ENCODE data around the gene C1orf116.

DNA sequence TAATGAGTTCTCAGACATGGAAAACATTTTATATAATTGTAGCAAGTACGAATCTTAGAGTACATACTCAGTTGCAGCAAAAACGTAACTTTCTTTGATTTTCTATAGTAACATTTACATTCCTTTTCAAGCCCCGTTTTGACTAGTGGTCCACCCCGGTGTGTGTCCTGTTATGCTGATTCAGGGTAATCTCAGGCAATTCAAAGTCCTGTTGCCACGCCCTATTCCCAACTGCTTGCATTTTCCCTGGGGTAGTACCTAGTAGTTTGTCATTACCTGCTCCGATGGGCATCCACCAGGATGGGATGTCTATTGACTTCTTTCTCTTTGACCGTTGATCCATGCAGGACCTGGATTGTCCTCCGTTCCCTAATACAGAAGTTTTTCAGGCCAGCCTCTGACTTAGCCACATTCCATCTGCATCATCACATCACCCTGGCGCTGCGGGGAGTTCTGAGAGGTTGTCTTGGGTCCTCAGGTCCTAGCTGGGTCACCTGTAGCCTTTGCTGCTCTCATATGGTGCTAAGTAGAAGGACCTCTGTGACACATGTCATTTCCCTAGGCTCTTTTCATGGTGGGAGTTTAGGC, 47.3 kb downstream of the C1orf116 start:
- TF ChIP-seq, protein P1, sequence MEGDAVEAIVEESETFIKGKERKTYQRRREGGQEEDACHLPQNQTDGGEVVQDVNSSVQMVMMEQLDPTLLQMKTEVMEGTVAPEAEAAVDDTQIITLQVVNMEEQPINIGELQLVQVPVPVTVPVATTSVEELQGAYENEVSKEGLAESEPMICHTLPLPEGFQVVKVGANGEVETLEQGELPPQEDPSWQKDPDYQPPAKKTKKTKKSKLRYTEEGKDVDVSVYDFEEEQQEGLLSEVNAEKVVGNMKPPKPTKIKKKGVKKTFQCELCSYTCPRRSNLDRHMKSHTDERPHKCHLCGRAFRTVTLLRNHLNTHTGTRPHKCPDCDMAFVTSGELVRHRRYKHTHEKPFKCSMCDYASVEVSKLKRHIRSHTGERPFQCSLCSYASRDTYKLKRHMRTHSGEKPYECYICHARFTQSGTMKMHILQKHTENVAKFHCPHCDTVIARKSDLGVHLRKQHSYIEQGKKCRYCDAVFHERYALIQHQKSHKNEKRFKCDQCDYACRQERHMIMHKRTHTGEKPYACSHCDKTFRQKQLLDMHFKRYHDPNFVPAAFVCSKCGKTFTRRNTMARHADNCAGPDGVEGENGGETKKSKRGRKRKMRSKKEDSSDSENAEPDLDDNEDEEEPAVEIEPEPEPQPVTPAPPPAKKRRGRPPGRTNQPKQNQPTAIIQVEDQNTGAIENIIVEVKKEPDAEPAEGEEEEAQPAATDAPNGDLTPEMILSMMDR (conservative IDR thresholded peaks at IDR 0.05; ENCODE audit: low read length), result no peak
- no peak for TF ChIP-seq EZH2phosphoT487 (IDR thresholded peaks at IDR 0.05; ENCODE audit: borderline replicate concordance)
